Measurements from ENCODE around the gene PI4KA.

DNA sequence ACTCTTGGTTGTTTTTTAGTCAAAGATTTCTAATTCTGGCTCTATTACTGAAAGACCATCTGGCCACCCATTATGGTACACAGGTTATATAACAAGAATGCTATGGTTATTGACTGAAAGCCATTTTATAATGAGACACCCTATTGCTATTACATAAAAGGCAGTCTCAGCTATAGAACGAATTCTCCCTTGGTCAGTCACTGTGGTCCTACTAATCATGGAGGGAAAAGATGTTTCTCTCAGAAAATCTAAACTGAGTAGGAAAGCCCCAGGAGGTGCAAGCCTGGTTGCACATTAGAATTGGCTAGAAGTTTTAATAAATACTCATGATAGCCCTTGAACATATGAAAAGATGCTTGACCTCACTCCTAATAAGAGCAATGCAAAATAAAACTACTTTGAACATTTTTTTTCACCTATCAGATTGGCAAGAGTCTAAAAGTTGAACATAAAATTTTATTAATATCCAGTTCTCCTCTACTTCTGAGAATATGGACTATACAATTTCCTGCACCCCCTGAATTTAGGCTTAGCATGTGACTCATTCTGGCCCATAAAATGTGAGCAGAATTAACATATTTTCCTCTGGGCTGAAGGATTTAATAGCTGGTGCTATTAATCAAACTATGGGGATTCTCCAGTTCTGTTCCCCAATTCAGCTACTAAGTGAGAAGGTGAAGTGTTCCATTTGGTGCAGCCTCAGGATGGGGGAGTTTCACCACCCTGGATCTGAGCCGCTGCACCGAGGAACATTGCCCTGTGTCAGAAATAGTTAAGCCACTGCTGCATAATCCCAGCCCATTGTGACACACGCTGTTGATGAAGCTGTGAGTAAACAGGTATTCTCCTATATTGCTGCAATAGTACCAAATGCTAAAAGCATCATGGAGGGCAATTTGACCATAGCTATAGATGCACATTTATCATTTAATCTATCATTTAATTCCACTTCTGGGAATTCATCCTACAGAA, 47.1 kb upstream of the PI4KA start:
- TF ChIP-seq CTCF (conservative IDR thresholded peaks at IDR 0.05; ENCODE audit: low read length) = no peak
- TF ChIP-seq EZH2phosphoT487 (IDR thresholded peaks at IDR 0.05; ENCODE audit: borderline replicate concordance, low read depth, low read length) = no peak

Measured in OCI-LY7 (cell line).